T-helper 22 cell (primary cell): ENCODE results near the gene PTPRN2.
"Not testable (repeated sequence)": the region's sequence is repeated elsewhere in the genome, so short reads cannot be mapped to it uniquely, and the experiment has no call there.

ENCODE experiments used
- DNase-seq: peaks from one replicate; pipeline ENCODE4 v3.0.0-alpha.2; 2020; ENCODE audit warnings: low read depth

Gene PTPRN2

GRCh38 chr7:157994319-157994718 lies 593.3 kb downstream of the PTPRN2 start:
- no peak for DNase-seq

GRCh38 chr7:157993406-157994105 lies 594.1 kb downstream of the PTPRN2 start:
- DNase-seq = no peak

GRCh38 chr7:157992511-157993160 lies 595.0 kb downstream of the PTPRN2 start:
- no peak for DNase-seq

GRCh38 chr7:157991761-157992160 lies 595.9 kb downstream of the PTPRN2 start:
- DNase-seq = no peak

- no peak for DNase-seq
Measured at GRCh38 chr7:157991351-157991750, 596.3 kb downstream of the PTPRN2 start.

- DNase-seq = no peak
Measured at GRCh38 chr7:157990881-157991250, 596.8 kb downstream of the PTPRN2 start.

GRCh38 chr7:157990226-157990880 lies 597.3 kb downstream of the PTPRN2 start:
- DNase-seq = no peak

- DNase-seq = no peak
Measured at GRCh38 chr7:157989589-157989988, 598.0 kb downstream of the PTPRN2 start.

- no peak for DNase-seq
Measured at GRCh38 chr7:157987906-157988305, 599.7 kb downstream of the PTPRN2 start.

- DNase-seq = no peak
Measured at GRCh38 chr7:157986051-157986450, 601.6 kb downstream of the PTPRN2 start.

GRCh38 chr7:157985636-157986035 lies 602.0 kb downstream of the PTPRN2 start:
- DNase-seq = no peak

GRCh38 chr7:157984423-157985163 lies 603.0 kb downstream of the PTPRN2 start:
- no peak for DNase-seq

- no peak for DNase-seq
Measured at GRCh38 chr7:157983502-157984422, 603.9 kb downstream of the PTPRN2 start.

- DNase-seq = no peak
Measured at GRCh38 chr7:157981778-157982177, 605.8 kb downstream of the PTPRN2 start.

GRCh38 chr7:157980774-157981173 lies 606.8 kb downstream of the PTPRN2 start:
- DNase-seq = no peak

- DNase-seq = not testable (repeated sequence)
Measured at GRCh38 chr7:157980341-157980731, 607.3 kb downstream of the PTPRN2 start.

GRCh38 chr7:157979636-157980340 lies 607.8 kb downstream of the PTPRN2 start:
- DNase-seq = no peak

GRCh38 chr7:157978766-157979165 lies 608.9 kb downstream of the PTPRN2 start:
- no peak for DNase-seq

- no peak for DNase-seq
Measured at GRCh38 chr7:157977717-157978496, 609.7 kb downstream of the PTPRN2 start.

GRCh38 chr7:157977306-157977705 lies 610.3 kb downstream of the PTPRN2 start:
- DNase-seq = no peak
